H1 (cell line): ENCODE results near the gene SPDYE16. TPM values are rescaled to one million over a fixed set of nuclear protein-coding genes. Genes with fewer than 3 reads are reported as not detected.

Experiments
- CTCF ChIA-PET: fragments of 300-600 bp; sonication (Branson Sonifier 250); formaldehyde crosslinking; loops from one replicate; lab custom pipeline; 2021; ENCODE audit not compliant: partially characterized antibody; lab: Charles Lee
- POLR2A ChIA-PET: fragments of 300-600 bp; sonication (Branson Sonifier 250); formaldehyde crosslinking; loops from one replicate; lab custom pipeline; 2021; ENCODE audit warnings: inconsistent platforms; ENCODE audit not compliant: partially characterized antibody; lab: Charles Lee
- DNase-seq, 2 experiments: peaks; one replicate each; pipeline versions ENCODE4 v3.0.0 to v3.0.0-alpha.2; 2010 to 2022; ENCODE audit warnings: low spot score in 2 of 2, low read depth in 1 of 2, mixed read lengths in 1 of 2
- FAIRE-seq: peaks from 2 replicates; lab custom pipeline; 2011; peaks lifted over from hg19 to GRCh38; lab: Jason Lieb, UNC
- H2AFZ ChIP-seq: 2 replicates; pipeline ENCODE4 v1.8.1; 2012; ENCODE audit warnings: low read length, inconsistent platforms
- H2AK5ac ChIP-seq: 2 replicates; pipeline ENCODE4 v1.6.1; 2013; ENCODE audit warnings: low read depth, low read length
- H2BK120ac ChIP-seq: replicated peaks from 2 replicates; pipeline ENCODE3; 2013; ENCODE audit warnings: low read depth, low read length, inconsistent platforms
- H2BK12ac ChIP-seq: 2 replicates; pipeline ENCODE4 v1.6.1; 2013; ENCODE audit warnings: low read depth, low read length
- H2BK15ac ChIP-seq: 2 replicates; pipeline ENCODE4 v1.6.1; 2013; ENCODE audit warnings: low read length
- H2BK20ac ChIP-seq: 2 replicates; pipeline ENCODE4 v1.6.1; 2013; ENCODE audit warnings: low read length
- H2BK5ac ChIP-seq: 2 replicates; pipeline ENCODE4 v1.6.1; 2013; ENCODE audit warnings: low read depth, low read length
- H3K14ac ChIP-seq: 2 replicates; pipeline ENCODE4 v1.6.1; 2013; ENCODE audit warnings: inconsistent platforms; ENCODE audit not compliant: insufficient read length
- H3K18ac ChIP-seq: 2 replicates; pipeline ENCODE4 v1.6.1; 2013; ENCODE audit warnings: low read length; ENCODE audit errors: extremely low read depth
- H3K23ac ChIP-seq: 2 replicates; pipeline ENCODE4 v1.6.1; 2013; ENCODE audit warnings: inconsistent platforms; ENCODE audit not compliant: insufficient read length
- H3K23me2 ChIP-seq: 2 replicates; pipeline ENCODE4 v1.6.1; 2013; ENCODE audit warnings: low read depth, low read length
- H3K27ac ChIP-seq: 2 replicates; pipeline ENCODE4 v1.6.1; 2011; ENCODE audit warnings: low read depth, low read length, inconsistent platforms
- H3K27me3 ChIP-seq, 4 experiments: replicated peaks in 1 of 4; 1 replicate in 1 of 4; 2 replicates in 3 of 4; pipeline versions ENCODE4 v1.6.1 to v1.8.1; 2011 to 2013; ENCODE audit warnings: low read length in 3 of 4, mild to moderate bottlenecking in 3 of 4, inconsistent platforms in 2 of 4, mixed read lengths in 2 of 4, moderate library complexity in 1 of 4; ENCODE audit not compliant: control insufficient read depth in 3 of 4, insufficient read depth in 3 of 4; ENCODE audit errors: extremely low read depth in 1 of 4
- H3K36me3 ChIP-seq, 4 experiments: 2 replicates each; pipeline versions ENCODE4 v1.6.1 to v1.8.1; 2011 to 2013; ENCODE audit warnings: mild to moderate bottlenecking in 4 of 4, low read length in 3 of 4, moderate library complexity in 2 of 4, control low read depth in 1 of 4, inconsistent platforms in 1 of 4; ENCODE audit not compliant: insufficient read depth in 4 of 4, control insufficient read depth in 2 of 4
- H3K4ac ChIP-seq: replicated peaks from 2 replicates; pipeline ENCODE3; 2013; ENCODE audit warnings: low read length, low read depth, mixed read lengths, inconsistent platforms; ENCODE audit not compliant: insufficient read length
- H3K4me1 ChIP-seq, 4 experiments: replicated peaks in 1 of 4; 1 replicate in 1 of 4; 2 replicates in 3 of 4; pipeline versions ENCODE4 v1.6.1 to v1.8.1; 2011 to 2013; ENCODE audit warnings: low read length in 3 of 4, inconsistent platforms in 2 of 4, mixed read lengths in 1 of 4; ENCODE audit not compliant: insufficient read depth in 4 of 4, control insufficient read depth in 3 of 4
- H3K4me2 ChIP-seq, 2 experiments: 2 replicates each; pipeline versions ENCODE4 v1.6.1 to v1.8.1; 2011 to 2013; ENCODE audit warnings: low read depth in 2 of 2, low read length in 2 of 2, control low read depth in 1 of 2, inconsistent platforms in 1 of 2, mild to moderate bottlenecking in 1 of 2; ENCODE audit not compliant: insufficient read depth in 1 of 2
- H3K4me3 ChIP-seq, 4 experiments: fragments of 200-600, 300-600 bp in 1 of 4; sonication (generic), shearing (Covaris generic), sonication (Bioruptor Twin) in 1 of 4; 2 replicates each; pipeline versions ENCODE4 v1.5.1 to v1.8.1; 2011 to 2016; ENCODE audit warnings: low read length in 4 of 4, low read depth in 3 of 4, control low read depth in 2 of 4, inconsistent platforms in 2 of 4, mild to moderate bottlenecking in 2 of 4, mixed read lengths in 1 of 4, moderate library complexity in 1 of 4; ENCODE audit not compliant: insufficient read depth in 2 of 4; ENCODE audit errors: extremely low read depth in 1 of 4
- H3K56ac ChIP-seq: replicated peaks from 2 replicates; pipeline ENCODE3; 2013; ENCODE audit warnings: low read depth, mild to moderate bottlenecking, mixed read lengths, low read length, inconsistent platforms; ENCODE audit not compliant: insufficient read length
- H3K79me1 ChIP-seq: 2 replicates; pipeline ENCODE4 v1.6.1; 2013; ENCODE audit warnings: low read depth, low read length, control low read depth
- H3K79me2 ChIP-seq, 2 experiments: 2 replicates each; pipeline versions ENCODE4 v1.6.1 to v1.8.1; 2012 to 2013; ENCODE audit warnings: low read length in 2 of 2, mild to moderate bottlenecking in 2 of 2, inconsistent platforms in 1 of 2; ENCODE audit not compliant: insufficient read depth in 2 of 2, control insufficient read depth in 1 of 2
- H3K9ac ChIP-seq, 4 experiments: replicated peaks in 1 of 4; 1 replicate in 1 of 4; 2 replicates in 3 of 4; pipeline versions ENCODE4 v1.6.1 to v1.8.1; 2011 to 2013; ENCODE audit warnings: low read depth in 3 of 4, low read length in 3 of 4, control low read depth in 2 of 4, mild to moderate bottlenecking in 2 of 4, moderate library complexity in 2 of 4, inconsistent platforms in 1 of 4; ENCODE audit errors: extremely low read depth in 1 of 4
- H3K9me3 ChIP-seq, 2 experiments: 2 replicates each; pipeline versions ENCODE4 v1.6.1 to v1.8.1; 2012 to 2013; ENCODE audit warnings: mild to moderate bottlenecking in 2 of 2, moderate library complexity in 2 of 2, control low read depth in 1 of 2, inconsistent platforms in 1 of 2, low read depth in 1 of 2, low read length in 1 of 2, mixed read lengths in 1 of 2; ENCODE audit not compliant: insufficient read depth in 2 of 2
- H4K20me1 ChIP-seq, 2 experiments: replicated peaks in 1 of 2; 2 replicates each; pipeline versions ENCODE3 to v1.8.1; 2011 to 2013; ENCODE audit warnings: inconsistent platforms in 2 of 2, low read length in 2 of 2, mild to moderate bottlenecking in 1 of 2; ENCODE audit not compliant: insufficient read depth in 2 of 2, control insufficient read depth in 1 of 2
- H4K5ac ChIP-seq: 2 replicates; pipeline ENCODE4 v1.6.1; 2013; ENCODE audit warnings: low read length, low read depth, mixed read lengths, inconsistent platforms; ENCODE audit not compliant: insufficient read length
- H4K8ac ChIP-seq: 2 replicates; pipeline ENCODE4 v1.8.0; 2013; ENCODE audit warnings: mild to moderate bottlenecking, moderate library complexity, low read length, inconsistent platforms; ENCODE audit not compliant: insufficient read depth; ENCODE audit errors: extremely low read depth
- H4K91ac ChIP-seq: replicated peaks from 2 replicates; pipeline ENCODE3; 2013; ENCODE audit warnings: low read length, mixed read lengths, inconsistent platforms; ENCODE audit not compliant: insufficient read length
- ASH2L ChIP-seq: fragments of 200-600, 300-600 bp; sonication (generic); IDR thresholded peaks from one replicate; pipeline ENCODE4 v1.7.1; 2017; ENCODE audit warnings: low read length
- EGR1 ChIP-seq: IDR thresholded peaks from 2 replicates; pipeline ENCODE4 v1.6.1; 2011; ENCODE audit warnings: low read depth, low read length, borderline replicate concordance
- FOSL1 ChIP-seq: IDR thresholded peaks from 2 replicates; pipeline ENCODE4 v1.6.1; 2011; ENCODE audit warnings: mild to moderate bottlenecking, low read depth, low read length, moderate library complexity; ENCODE audit not compliant: insufficient read depth
- GABPA ChIP-seq: IDR thresholded peaks from 2 replicates; pipeline ENCODE4 v1.6.1; 2011; ENCODE audit warnings: mild to moderate bottlenecking, low read length, moderate library complexity, borderline replicate concordance; ENCODE audit not compliant: insufficient read depth
- HDAC2 ChIP-seq, 2 experiments: fragments of 300-600 bp in 1 of 2; sonication (generic) in 1 of 2; IDR thresholded peaks; 2 replicates each; pipeline ENCODE4 v1.6.1; 2011 to 2012; ENCODE audit warnings: low read depth in 2 of 2, low read length in 2 of 2, mild to moderate bottlenecking in 2 of 2, moderate library complexity in 2 of 2, borderline replicate concordance in 1 of 2, inconsistent platforms in 1 of 2
- KDM5A ChIP-seq: fragments of 200-600 bp; IDR thresholded peaks from 2 replicates; pipeline ENCODE4 v1.7.1; 2012; ENCODE audit warnings: mild to moderate bottlenecking, low read length, inconsistent platforms, mixed read lengths
- NANOG ChIP-seq: IDR thresholded peaks from 2 replicates; pipeline ENCODE4 v1.6.1; 2011; ENCODE audit warnings: low read length, low read depth, mild to moderate bottlenecking, inconsistent platforms; ENCODE audit not compliant: insufficient read depth, poor library complexity, severe bottlenecking
- POU5F1 ChIP-seq: IDR thresholded peaks from 2 replicates; pipeline ENCODE4 v1.6.1; 2011; ENCODE audit warnings: low read depth, mild to moderate bottlenecking, low read length, moderate library complexity
- RXRA ChIP-seq: IDR thresholded peaks from 2 replicates; pipeline ENCODE4 v1.6.1; 2011; ENCODE audit warnings: low read depth, mild to moderate bottlenecking, low read length, moderate library complexity; ENCODE audit not compliant: insufficient read depth
- SP2 ChIP-seq: IDR thresholded peaks from 2 replicates; pipeline ENCODE4 v1.6.1; 2012; ENCODE audit warnings: mild to moderate bottlenecking, low read length, inconsistent platforms
- TBP ChIP-seq: IDR thresholded peaks from 2 replicates; pipeline ENCODE4 v1.6.1; 2011; ENCODE audit warnings: low read depth, low read length, improper control_type of control experiment
- TCF12 ChIP-seq: IDR thresholded peaks from 2 replicates; pipeline ENCODE4 v1.6.1; 2011; ENCODE audit warnings: low read depth, mild to moderate bottlenecking, low read length
- YY1 ChIP-seq: IDR thresholded peaks from 2 replicates; pipeline ENCODE4 v1.6.1; 2011; ENCODE audit warnings: low read depth, mild to moderate bottlenecking, low read length
- WGBS, 2 experiments: shearing (Covaris generic) in 1 of 2; methylation state at CpG; one replicate each; pipeline versions ENCODE4 v1.1.6 to v1.1.7; 2013 to 2015; ENCODE audit warnings: low lambda C conversion rate in 2 of 2, mixed read lengths in 2 of 2, inconsistent platforms in 1 of 2, low coverage in 1 of 2, missing lambda C conversion rate in 1 of 2; ENCODE audit not compliant: insufficient replicate concordance in 2 of 2, insufficient coverage in 1 of 2, insufficient read length in 1 of 2; ENCODE audit errors: extremely low coverage in 1 of 2, missing lambda C conversion rate in 1 of 2; 5-methylcytosine and 5-hydroxymethylcytosine counted together
- polyA plus RNA-seq, 7 experiments: library from polyadenylated mRNA; depleted of rRNA in 3 of 7; stranded (reverse) in 5 of 7; unstranded in 2 of 7; fragments of >200 nt in 5 of 7; fragments of 200-250 nt in 2 of 7; gene quantifications; 1 replicate in 5 of 7; 2 replicates in 1 of 7; 4 replicates in 1 of 7; pipeline versions ENCODE4 v1.2.1 to v1.2.3, GENCODE V29; 2011 to 2013; ENCODE audit warnings: missing spikeins in 2 of 7, mixed read lengths in 2 of 7
- total RNA-seq: library from RNA; stranded (reverse); fragmentation: NEBNext Ultra II Directional; extraction: Animal tissue kit (Norgen Biotek cat#: 25700); gene quantifications from 2 replicates; pipeline ENCODE4 v1.2.1, GENCODE V29; 2021
- TF ChIP-seq, protein P1 (sequence below): IDR thresholded peaks from 2 replicates; pipeline ENCODE4 v1.6.1; 2011; ENCODE audit warnings: low read depth, mild to moderate bottlenecking, low read length; ENCODE audit not compliant: insufficient read depth

Gene SPDYE16
- total and polyA plus RNA-seq, 2 of the 8 experiments (the other 6 are each of a cell fraction or from before 2014, with no cell fraction given): not detected

DNA sequence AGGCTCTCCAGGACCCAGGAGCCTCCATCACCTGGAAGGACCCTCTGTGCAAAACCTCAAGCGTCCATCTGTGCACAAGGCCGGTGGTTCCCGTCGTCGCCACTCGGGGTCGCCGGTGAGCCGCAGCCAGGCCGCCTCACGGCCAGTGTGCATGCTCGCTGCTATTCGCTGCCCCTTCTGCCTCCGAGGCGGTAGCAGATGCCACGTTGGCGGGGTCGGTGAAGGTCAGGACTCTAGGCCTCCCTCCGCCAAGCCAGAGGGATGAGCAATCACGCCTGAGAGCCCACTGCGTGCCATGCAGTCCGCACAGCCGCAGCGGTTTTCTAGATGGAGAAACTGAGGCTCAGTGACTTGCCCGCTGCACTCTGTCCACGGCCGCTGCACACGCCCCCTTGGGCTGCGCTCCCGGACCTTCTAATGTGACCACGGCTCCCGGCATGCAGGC is 27.1 kb downstream of the SPDYE16 start:
- CTCF ChIA-PET: no interaction called here
- H3K4me2 ChIP-seq: no peak overlapping the region
- POLR2A ChIA-PET: no interaction called here
- no peak for TF ChIP-seq GABPA
- TF ChIP-seq, protein P1, sequence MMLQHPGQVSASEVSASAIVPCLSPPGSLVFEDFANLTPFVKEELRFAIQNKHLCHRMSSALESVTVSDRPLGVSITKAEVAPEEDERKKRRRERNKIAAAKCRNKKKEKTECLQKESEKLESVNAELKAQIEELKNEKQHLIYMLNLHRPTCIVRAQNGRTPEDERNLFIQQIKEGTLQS: no peak
- no peak for TF ChIP-seq YY1
- TF ChIP-seq TCF12: no peak
- TF ChIP-seq EGR1: no peak
- no peak for TF ChIP-seq ASH2L
- TF ChIP-seq NANOG: no peak
- TF ChIP-seq FOSL1: no peak
- no peak for TF ChIP-seq SP2
- no peak for TF ChIP-seq RXRA
- TF ChIP-seq KDM5A: no peak
- no peak for TF ChIP-seq POU5F1
- TF ChIP-seq HDAC2 (IDR thresholded peaks at IDR 0.05; ENCODE audit: borderline replicate concordance in 1 of 2, low read depth in 2 of 2, low read length in 2 of 2): no peak
- TF ChIP-seq TBP: no peak

More for the DNA sequence above, 27.1 kb downstream of the SPDYE16 start:
- Histone ChIP-seq H3K4ac (no peak overlapping the region), H2AK5ac (no peak overlapping the region), H3K79me2 (no peaks in the 10 kb centered on the region), H3K4me1 (peaks cover 0 to 7% (median 3%) of the 10 kb centered on the region in 4 experiments; a peak in 3 of 7 replicates), H3K23me2 (no peaks in the 10 kb centered on the region), H3K9ac (no peak overlapping the region), H2BK120ac (no peak overlapping the region), H2BK15ac (no peak overlapping the region), H3K27me3 (no peaks in the 10 kb centered on the region), H3K79me1 (no peaks in the 10 kb centered on the region), H3K27ac (no peak overlapping the region), H2BK12ac (no peak overlapping the region), H3K14ac (no peak overlapping the region), H2BK20ac (no peak overlapping the region), H4K8ac (no peak overlapping the region), H3K36me3 (no peaks in the 10 kb centered on the region), H3K23ac (no peak overlapping the region), H3K18ac (no peak overlapping the region), H2AFZ (no peak overlapping the region), H4K91ac (no peak overlapping the region), H4K5ac (no peak overlapping the region), H3K9me3 (no peaks in the 10 kb centered on the region), H2BK5ac (no peak overlapping the region), H3K4me3 (no peak overlapping the region), H4K20me1 (peaks cover 0 to 1% of the 10 kb centered on the region in 2 experiments), H3K56ac (no peak overlapping the region)
- FAIRE-seq: no peak
- WGBS, 2 experiments: no CpG with 5 or more reads among the region's 32 CpGs
- DNase-seq: no peak
